ENCODE data around the gene NPTX2.

The NPTX2 gene

GRCh38 chr7:98655611-98656010 lies 38.5 kb downstream of the NPTX2 start:
- no peak for DNase-seq

GRCh38 chr7:98656899-98657298 lies 39.8 kb downstream of the NPTX2 start:
- no peak for DNase-seq

GRCh38 chr7:98657736-98658135 lies 40.7 kb downstream of the NPTX2 start:
- no peak for DNase-seq

- DNase-seq = no peak
These were observed 42.7 kb downstream of the NPTX2 start for GRCh38 chr7:98659756-98660155.

GRCh38 chr7:98661607-98662006 lies 44.5 kb downstream of the NPTX2 start:
- DNase-seq = no peak

- DNase-seq = no peak
These were observed 45.2 kb downstream of the NPTX2 start for GRCh38 chr7:98662289-98662688.

- DNase-seq = no peak
These were observed 47.8 kb downstream of the NPTX2 start for GRCh38 chr7:98664882-98665281.

- no peak for DNase-seq
These were observed 51.2 kb downstream of the NPTX2 start for GRCh38 chr7:98668255-98668654.

GRCh38 chr7:98669329-98670000 lies 52.4 kb downstream of the NPTX2 start:
- DNase-seq = no peak

- DNase-seq = no peak
These were observed 53.1 kb downstream of the NPTX2 start for GRCh38 chr7:98670186-98670585.

GRCh38 chr7:98671733-98672331 lies 54.7 kb downstream of the NPTX2 start:
- no peak for DNase-seq

GRCh38 chr7:98674461-98674860 lies 57.4 kb downstream of the NPTX2 start:
- DNase-seq = no peak

GRCh38 chr7:98674881-98675280 lies 57.8 kb downstream of the NPTX2 start:
- no peak for DNase-seq

GRCh38 chr7:98678215-98678614 lies 61.1 kb downstream of the NPTX2 start:
- no peak for DNase-seq
